ENCODE data around the gene ABCC1. TPM values are rescaled to one million over a fixed set of nuclear protein-coding genes. Genes with fewer than 3 reads are reported as not detected.

ABCC1 gene
- polyA plus RNA-seq, 1 donor from 2014 or later = 3.0 TPM

GRCh38 chr16:15948532-15949209 is 745 bp upstream of the ABCC1 start:
- no peaks in the 10 kb centered on the region for H3K9me3 ChIP-seq (ENCODE audit: low read length)
- H4K20me1 ChIP-seq (ENCODE audit: insufficient read depth) = no peaks in the 10 kb centered on the region
- TF ChIP-seq SMC3 (conservative IDR thresholded peaks at IDR 0.05; ENCODE audit: poor library complexity) = no peak
- no peak for TF ChIP-seq RAD21 (conservative IDR thresholded peaks at IDR 0.05)
- TF ChIP-seq REST (IDR thresholded peaks at IDR 0.05; ENCODE audit: borderline replicate concordance) = no peak
- TF ChIP-seq EP300 (conservative IDR thresholded peaks at IDR 0.05; ENCODE audit: poor library complexity, severe bottlenecking) = no peak
- TF ChIP-seq POLR2AphosphoS5 (IDR thresholded peaks at IDR 0.05) = no peak
- no peak for TF ChIP-seq MXI1 (conservative IDR thresholded peaks at IDR 0.05; ENCODE audit: poor library complexity, severe bottlenecking)
- H3K27me3 ChIP-seq (ENCODE audit: insufficient read depth, low read depth, low read length) = peaks cover 5% of the 10 kb centered on the region
- H3K36me3 ChIP-seq (ENCODE audit: insufficient read depth, low read length) = no peaks in the 10 kb centered on the region
- H3K4me2 ChIP-seq (ENCODE audit: low read length) = peak overlapping the region; percentile 59
- H2AFZ ChIP-seq (ENCODE audit: low read depth, low read length) = peak overlapping the region; percentile 69
- H3F3A ChIP-seq (ENCODE audit: insufficient read depth, low read length, poor library complexity, severe bottlenecking) = no peaks in the 10 kb centered on the region
- H3K9ac ChIP-seq (ENCODE audit: low read length) = peak overlapping the region; percentile 68
- H3K9me2 ChIP-seq (ENCODE audit: insufficient read depth, low read length) = no peaks in the 10 kb centered on the region
- H3K27ac ChIP-seq (ENCODE audit: low read length) = no peak overlapping the region
- peak overlapping the region; percentile 78 for H3K4me3 ChIP-seq (ENCODE audit: low read length)
- H3K79me2 ChIP-seq (replicated peaks; ENCODE audit: insufficient read depth, low read length) = peaks cover 10% of the 10 kb centered on the region

DNA sequence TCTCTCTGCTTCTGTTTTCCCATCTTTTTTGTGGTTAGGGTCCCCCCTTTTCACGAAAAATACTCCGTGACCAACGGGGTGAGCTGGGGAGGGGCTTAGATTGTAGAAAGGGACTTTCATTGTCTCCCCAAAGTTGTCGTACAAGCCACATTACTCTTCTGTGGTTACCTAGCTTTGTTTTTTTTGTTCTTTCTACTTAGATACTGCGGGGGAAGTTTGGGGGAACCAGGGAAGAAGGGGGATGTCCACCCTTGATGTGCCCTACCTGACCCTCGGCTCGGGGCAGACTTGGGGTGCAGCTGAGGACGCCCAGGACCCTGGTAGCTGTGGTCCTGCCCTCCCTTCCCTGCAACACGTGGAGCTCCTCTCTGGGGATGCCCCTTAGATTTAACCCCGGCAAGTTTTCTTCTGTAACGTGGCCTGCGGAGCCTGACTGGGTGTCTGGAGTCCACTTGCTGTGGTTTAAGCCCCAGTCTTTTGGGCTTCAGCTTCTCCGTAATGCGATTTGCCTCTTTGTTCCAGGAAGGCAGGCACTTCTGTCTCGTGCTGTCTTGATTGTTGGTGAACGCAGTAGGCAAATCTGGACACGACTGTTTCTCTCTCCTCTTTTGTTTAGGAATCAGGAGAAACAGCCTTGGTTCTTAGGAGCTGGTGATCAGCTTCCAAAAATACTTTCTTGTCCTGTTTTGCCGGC is 892 bp downstream of the ABCC1 start:
- no peaks in the 10 kb centered on the region for H4K20me1 ChIP-seq (ENCODE audit: insufficient read depth)
- H3K4me3 ChIP-seq (ENCODE audit: low read length) = peak overlapping the region; percentile 67
- H3K79me2 ChIP-seq (replicated peaks; ENCODE audit: insufficient read depth, low read length) = peaks cover 10% of the 10 kb centered on the region
- no peaks in the 10 kb centered on the region for H3F3A ChIP-seq (ENCODE audit: insufficient read depth, low read length, poor library complexity, severe bottlenecking)
- no peaks in the 10 kb centered on the region for H3K9me3 ChIP-seq (ENCODE audit: low read length)
- peak overlapping the region; percentile 65 for H3K9ac ChIP-seq (ENCODE audit: low read length)
- no peaks in the 10 kb centered on the region for H3K36me3 ChIP-seq (ENCODE audit: insufficient read depth, low read length)
- H3K9me2 ChIP-seq (ENCODE audit: insufficient read depth, low read length) = no peaks in the 10 kb centered on the region
- no peak overlapping the region for H3K27ac ChIP-seq (ENCODE audit: low read length)
- peaks cover 5% of the 10 kb centered on the region for H3K27me3 ChIP-seq (ENCODE audit: insufficient read depth, low read depth, low read length)
- TF ChIP-seq MXI1 (conservative IDR thresholded peaks at IDR 0.05; ENCODE audit: poor library complexity, severe bottlenecking) (peak; percentile 43), EP300 (conservative IDR thresholded peaks at IDR 0.05; ENCODE audit: poor library complexity, severe bottlenecking) (no peak), REST (IDR thresholded peaks at IDR 0.05; ENCODE audit: borderline replicate concordance) (no peak), EZH2 (IDR thresholded peaks at IDR 0.05; ENCODE audit: borderline replicate concordance, insufficient read depth, low read length, poor library complexity, severe bottlenecking) (no peak), TAF1 (IDR thresholded peaks at IDR 0.05; ENCODE audit: low read depth) (no peak)
- peak overlapping the region; percentile 43 for H3K4me2 ChIP-seq (ENCODE audit: low read length)
- no peak overlapping the region for H2AFZ ChIP-seq (ENCODE audit: low read depth, low read length)
